Urothelium cell line (cell line): Measurements from ENCODE around the gene NPAS3.

Experiments used
- DNase-seq: peaks from one replicate; pipeline ENCODE4 v3.0.0; 2011; ENCODE audit warnings: low spot score, mixed read lengths
- FAIRE-seq: peaks from 2 replicates; lab custom pipeline; 2011; peaks lifted over from hg19 to GRCh38; lab: Jason Lieb, UNC

NPAS3 gene

DNA sequence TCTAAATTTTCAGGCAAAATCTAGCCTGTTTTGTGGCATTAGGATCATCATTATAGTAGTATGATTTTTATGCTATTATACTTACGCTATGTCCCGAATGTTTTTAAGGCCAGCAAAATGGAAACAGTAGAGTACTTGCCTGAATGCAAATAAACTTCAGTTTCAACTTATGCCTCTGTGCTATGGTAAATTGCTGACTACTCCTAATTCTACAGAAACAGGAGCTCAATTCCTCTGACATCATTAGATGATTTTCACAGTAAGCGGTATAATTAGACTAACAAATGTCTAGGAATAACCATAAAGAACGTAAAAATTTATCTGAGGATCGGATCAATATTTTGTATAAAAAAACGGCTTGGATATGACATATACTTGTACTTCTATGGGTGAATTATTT, 742.2 kb downstream of the NPAS3 start:
- FAIRE-seq (no peak), DNase-seq (no peak)

DNA sequence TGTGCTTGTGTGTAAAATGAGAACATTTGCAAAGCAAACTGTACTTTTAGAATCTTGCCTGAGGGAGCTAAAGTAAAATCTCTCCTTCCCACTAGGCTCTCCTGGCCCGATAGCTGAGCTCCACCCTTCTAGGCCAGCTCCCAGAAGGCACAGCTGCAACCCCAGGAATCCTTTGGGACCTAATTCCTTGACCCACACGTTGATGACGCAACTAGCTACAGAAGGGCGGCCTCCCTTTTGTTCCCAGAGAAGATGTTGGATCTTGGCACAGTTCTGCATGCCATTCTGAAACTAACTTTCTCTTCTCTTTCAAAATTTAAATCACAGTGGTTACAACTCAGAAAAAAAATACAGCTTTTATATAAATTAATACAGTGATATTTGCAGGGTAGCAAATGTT, 744.1 kb downstream of the NPAS3 start:
- FAIRE-seq = no peak
- peak; percentile 17 for DNase-seq

DNA sequence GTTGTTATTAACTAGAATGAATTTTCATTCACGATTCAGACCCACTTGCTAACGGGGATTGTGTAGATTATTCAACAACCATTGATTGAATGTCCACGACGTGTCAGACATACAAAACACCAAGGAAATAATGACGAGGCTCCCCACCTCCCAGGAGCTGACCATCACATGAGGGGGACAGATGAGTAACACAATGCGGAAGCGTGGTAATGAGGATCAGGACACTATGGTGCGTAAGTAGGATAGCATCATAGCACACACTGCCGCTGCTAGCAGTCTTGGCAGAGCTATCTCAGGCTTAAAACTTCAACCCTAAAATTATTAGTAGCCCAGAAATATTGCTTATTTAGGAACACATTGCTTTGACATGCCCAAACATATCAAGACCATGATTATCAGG, 746.3 kb downstream of the NPAS3 start:
- peak; percentile 80 for FAIRE-seq
- DNase-seq = no peak

DNA sequence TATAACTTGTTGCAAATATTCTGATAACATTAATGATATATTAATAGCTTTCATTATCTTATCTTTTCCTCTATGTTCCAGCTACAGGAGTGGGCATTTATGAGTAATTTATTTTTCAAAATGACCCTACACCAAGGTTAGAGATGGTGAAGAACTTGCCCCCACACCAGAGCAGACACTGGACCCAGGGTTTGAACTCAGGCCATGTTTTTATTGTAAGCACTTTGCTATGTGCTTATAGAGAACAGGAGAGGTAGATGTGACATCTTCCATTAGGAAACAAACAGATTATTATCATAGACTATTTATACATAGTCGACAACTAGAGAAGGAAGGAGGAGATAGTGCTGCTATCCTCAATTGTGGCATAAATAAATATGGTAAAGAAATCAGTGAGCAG, 747.0 kb downstream of the NPAS3 start:
- no peak for FAIRE-seq
- no peak for DNase-seq

DNA sequence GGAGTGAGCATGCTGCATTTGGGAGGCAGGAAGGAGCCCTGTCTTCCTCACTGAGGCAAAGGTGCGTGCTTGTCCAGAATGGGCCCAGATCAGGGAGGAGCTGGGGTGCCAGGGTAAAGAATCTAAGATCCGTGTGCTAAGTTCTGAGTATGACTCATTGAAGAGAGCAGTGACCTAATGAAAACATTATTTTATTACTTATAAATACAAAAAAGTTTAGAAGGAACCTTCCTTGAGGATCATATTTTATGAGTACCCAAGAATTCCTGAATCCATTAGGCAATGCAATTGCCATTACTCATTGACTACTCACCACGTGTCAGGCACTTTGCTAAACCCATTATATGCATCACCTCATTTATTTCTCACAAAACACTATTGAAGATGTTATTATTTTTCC, 747.5 kb downstream of the NPAS3 start:
- DNase-seq (peak; percentile 58), FAIRE-seq (no peak)

DNA sequence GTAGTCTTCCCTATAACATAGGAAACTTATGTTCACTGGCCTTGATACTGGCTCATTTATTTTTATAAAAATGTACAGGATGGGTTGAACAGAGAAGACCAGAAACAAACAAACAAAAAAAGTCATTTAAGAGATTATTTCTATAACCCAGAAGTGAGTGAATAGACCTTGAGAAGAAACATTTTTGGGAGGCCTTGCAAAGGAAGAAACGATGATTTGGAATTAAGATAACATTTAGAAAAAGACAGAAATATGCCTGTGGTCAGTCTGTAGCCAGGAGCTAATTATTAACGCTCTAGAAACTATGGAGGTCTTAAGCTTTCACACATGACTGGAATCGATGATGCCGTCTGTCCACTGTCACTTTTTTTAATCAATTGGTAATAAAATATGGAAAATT, 748.2 kb downstream of the NPAS3 start:
- DNase-seq (no peak), FAIRE-seq (no peak)

DNA sequence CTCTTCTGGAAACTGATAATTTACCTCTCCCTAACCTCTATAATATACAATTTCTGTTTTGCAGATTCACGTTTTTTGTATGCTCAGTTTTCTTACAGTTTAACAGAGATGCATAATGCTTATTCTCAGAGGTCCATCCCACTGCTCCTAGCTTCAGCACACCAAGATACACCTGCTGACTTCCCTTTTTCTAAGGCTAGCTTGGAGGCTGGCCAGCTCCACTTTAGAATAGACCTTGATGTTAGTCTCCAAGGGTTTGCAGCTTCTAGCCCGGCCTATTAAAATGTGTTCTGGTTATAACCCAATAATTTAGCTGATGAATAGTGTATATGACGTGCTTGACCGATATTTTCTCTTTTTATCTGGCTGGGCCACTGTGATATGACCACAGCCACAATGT, 751.0 kb downstream of the NPAS3 start:
- DNase-seq = no peak

DNA sequence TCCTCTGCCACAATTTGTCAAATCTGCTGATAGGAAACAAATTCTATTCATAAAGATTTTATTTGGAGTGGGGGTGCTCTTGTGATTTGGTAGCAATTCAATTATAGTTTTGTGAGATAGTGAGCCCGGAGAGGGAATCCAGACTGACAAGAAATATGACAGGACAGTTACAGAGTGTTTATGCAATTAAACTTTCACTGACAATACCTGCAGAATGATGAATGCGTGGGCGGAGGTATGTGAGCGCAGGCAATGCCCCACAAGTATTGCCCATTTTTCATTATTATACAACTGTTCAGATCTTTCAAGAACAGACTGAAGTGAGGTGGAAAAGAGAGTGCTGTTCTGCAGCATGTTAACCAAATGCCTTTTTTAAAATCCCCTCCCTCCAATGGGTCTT, 753.2 kb downstream of the NPAS3 start:
- FAIRE-seq (no peak), DNase-seq (no peak)

More for the DNA sequence above, 751.0 kb downstream of the NPAS3 start:
- no peak for FAIRE-seq

DNA sequence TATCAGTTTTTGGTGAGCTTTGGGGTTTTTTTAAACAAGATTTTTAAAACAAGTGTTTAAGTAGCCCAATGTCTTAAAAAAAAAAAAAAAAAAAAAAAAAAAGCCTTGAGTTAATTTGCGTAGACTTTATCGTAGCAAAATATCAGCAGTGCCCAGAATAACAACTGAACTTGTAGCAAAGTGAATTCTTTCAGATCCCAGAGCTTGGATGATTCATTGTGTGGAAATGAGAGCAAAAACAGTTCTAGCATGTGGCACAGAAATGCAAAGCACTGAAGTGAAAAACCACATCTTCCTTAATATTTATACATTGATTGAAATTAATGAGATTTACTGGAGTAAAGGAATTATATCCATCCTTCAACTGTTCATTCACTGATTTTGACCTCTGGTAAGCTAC, 754.1 kb downstream of the NPAS3 start:
- FAIRE-seq (no peak), DNase-seq (peak; percentile 21)

DNA sequence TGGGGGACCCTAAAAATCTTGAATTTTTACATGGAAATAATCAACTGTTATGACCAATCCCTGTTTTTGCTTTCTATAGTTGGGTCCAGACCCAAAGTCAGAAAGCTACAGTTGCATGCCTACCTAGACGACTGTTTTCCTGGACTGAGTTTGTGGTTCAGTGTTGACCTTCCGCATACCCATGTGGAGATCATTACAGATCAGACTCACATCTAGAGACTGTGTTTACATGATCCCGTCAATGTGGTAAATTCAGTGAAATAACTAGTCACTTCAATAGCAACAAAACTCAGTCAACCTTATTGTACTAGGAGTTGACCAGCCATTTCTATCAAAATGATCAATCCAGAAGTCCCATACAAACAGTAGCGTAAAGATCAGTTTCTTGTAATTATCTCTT, 754.6 kb downstream of the NPAS3 start:
- peak; percentile 5 for FAIRE-seq

DNA sequence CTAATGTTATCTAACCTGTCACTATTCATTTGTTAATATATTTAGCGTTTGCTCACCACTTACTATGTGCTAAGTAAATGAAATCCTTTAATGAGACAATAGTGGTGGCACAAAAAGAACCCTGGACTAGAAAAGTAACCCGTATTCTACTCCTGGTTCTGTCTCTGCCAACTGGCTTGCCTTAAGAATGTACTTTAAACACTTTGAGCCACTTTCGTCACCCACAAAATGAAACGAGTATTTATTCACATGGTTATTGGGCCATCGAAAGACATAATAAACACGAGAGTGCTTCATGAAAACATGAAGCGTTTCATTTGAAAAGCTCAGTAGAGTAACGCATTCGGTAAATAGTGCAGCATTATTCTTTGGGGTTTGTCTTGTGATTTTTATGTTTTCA, 757.5 kb downstream of the NPAS3 start:
- DNase-seq = no peak
- FAIRE-seq = no peak

More for the DNA sequence above, 754.6 kb downstream of the NPAS3 start:
- no peak for DNase-seq

DNA sequence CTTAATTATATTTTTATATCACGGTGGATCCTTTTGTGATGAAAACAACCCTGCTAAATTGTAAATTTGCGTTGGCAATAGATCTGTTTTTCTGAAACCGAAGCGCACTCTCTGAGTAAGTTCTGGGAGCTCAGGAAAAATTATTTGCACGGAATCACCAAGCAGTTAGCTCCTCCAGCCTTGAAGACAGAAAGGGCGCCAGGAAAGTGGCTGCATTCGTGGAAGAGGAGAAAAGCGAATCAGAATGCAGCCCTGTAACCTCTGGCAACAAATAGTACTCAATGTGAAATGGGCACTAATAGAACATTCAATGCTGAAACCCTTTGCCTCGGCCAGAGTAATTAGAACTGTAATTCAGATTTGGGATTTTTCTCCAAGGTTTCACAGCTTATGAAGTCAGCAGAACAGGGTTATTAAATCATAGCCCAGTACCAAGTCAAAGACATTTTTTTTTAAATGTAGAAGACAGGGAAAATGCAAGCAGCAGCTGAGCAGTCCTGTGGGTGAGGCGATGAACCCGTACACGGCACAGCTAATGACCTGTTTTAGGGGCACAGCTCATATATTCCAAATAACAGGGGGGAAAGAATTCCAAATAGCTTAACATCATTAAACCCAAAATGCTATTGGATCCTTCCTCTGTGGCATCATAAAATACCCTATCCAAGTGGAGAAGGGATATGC, 760.8 kb downstream of the NPAS3 start:
- FAIRE-seq (no peak), DNase-seq (no peak)

DNA sequence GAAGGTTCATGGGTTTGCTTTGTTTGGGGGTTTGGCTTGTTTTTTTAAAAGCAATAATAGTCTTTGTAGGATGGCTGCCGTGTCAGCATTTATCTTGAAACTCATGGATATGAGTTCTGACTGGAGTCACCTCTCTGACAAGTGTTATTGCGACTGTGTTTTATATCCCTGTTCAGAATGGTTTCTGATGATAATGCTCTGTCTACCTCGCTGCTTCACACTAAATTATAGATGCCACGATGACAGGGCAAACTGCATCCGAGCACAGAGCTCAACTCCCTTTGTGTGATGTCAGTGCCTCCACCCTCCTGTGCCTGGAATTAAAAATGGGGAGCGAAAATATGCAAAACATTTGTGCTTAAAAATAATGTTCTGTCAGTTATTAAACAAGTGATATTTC, 761.4 kb downstream of the NPAS3 start:
- DNase-seq (no peak), FAIRE-seq (no peak)

DNA sequence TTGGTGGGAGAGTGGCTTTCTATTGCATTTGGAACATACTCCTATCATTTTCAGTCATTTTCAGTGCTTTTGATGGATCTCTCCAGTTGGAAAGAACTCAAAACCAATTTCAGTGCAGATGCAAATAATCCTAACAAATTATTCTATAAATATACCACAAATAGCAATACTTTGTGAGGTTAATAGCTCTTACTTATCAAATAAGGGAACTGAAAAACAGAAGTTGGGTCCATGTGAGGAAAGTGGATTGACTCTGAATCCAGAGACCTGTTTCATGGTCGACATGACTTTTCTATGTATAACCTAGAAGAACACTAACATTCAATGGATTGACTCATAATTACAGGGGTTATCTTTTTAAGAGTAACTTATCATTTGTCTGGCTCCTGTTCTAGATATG, 763.6 kb downstream of the NPAS3 start:
- DNase-seq (no peak), FAIRE-seq (no peak)

DNA sequence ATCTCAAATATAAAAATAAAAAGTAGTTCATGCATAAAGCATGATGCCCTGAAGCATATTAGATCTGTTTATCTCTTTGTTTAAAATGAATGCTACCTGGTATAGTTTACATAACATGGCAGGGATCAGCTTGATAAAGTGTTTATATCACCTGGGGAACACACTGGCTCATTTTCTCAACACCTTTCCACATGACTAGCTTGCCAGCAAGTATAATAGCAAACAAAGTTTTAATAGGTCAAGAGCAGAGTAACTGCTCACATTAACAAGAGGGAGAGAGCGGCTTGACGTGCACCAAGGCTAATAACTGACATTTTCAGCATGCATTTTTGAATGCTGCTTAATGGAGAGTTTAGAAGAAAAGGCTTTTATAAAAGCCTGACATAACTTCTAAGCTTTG, 765.8 kb downstream of the NPAS3 start:
- FAIRE-seq (no peak), DNase-seq (no peak)

DNA sequence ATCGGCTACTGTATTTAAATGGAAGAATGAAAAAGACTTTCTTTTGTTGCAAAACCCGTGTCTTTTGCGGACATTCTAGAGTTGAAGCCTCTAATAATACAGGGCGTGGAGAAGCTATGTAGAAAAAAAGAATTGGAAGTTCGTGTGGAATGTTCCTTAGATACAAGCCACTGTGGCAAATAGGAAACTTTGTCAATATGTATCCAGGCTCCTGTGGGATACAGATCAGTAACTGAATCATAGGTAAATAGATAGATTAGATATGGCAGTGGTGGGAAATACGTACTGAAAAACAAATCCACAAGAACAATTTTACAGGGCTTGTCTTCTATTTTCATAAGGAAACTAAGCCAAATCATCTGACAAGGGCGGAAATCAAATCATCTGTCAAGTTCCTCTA, 766.8 kb downstream of the NPAS3 start:
- FAIRE-seq (no peak), DNase-seq (no peak)

DNA sequence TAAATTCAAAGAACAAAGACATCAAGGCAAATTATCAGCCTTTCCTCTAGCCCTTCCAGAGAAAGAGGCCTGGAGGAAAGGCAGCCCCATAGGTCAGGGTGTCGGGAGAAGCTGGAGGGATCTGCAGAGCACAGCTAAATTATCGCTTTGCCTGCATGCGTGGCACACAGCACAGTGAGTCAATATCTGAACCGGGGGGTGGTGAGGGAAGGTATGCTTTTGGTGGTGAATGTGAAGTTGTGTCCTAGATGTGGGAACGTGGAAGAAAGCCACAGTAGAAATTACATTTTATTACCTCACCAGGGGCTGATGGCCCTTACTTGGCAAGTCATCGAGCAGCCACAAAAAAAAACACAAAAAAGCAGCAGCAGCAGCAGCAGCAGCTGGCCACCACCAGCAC, 769.0 kb downstream of the NPAS3 start:
- FAIRE-seq = no peak

DNA sequence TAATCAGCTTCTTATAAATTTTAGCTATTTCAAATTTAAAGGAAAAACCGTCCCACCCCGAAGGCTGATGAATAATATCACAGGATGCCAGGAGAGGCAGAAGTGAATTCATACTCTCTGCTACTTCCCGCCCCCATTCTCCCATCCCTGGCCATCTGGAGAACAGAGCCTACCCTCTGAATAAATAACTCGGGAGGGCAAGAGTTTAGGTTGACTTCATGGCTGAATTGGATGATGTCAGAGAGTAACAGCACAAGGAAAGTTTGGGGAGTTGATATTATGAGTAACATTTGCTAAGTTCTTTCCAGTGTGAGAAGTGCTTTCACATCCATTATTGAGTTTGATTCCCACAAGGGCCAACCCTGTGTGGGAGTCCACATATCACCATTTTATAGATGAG, 770.6 kb downstream of the NPAS3 start:
- FAIRE-seq (no peak), DNase-seq (no peak)

More for the DNA sequence above, 769.0 kb downstream of the NPAS3 start:
- no peak for DNase-seq

DNA sequence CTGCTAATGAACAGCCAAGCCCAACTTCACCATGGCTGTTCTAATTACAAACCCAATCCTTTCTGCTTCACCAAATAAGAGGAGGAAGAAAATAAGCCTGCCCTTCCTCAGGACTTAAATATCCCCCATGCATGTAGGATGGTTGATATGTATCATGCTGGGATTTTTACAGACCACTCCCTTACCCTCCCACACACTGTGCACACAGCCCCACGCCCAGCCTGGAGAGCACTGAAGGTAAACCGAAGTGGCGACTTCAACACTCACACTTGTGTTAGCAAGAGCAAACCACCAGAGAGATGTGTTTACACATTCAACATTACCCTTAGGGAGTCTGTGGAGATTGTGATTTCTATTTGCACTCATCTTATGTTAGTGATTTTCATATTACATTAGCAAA, 771.0 kb downstream of the NPAS3 start:
- FAIRE-seq (no peak), DNase-seq (no peak)

DNA sequence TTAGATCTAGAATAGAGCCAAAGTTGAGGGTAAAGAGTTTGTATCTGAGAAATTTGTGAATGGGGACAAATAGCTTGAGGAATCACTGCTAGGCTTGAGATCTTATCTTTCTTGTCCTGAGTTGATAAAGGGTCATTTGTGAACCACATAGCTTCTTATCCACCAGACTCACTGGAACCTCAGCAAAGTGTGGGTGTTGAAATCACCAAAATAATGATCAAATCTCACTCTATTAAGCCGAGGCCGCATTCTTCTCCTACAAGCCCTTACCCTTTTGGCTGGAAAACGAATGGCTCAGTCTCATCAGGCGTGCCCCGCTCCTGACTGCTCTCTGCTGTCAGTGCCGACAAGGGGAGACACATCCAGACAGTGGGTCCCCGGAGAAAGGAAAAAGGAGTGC, 771.6 kb downstream of the NPAS3 start:
- FAIRE-seq = no peak

DNA sequence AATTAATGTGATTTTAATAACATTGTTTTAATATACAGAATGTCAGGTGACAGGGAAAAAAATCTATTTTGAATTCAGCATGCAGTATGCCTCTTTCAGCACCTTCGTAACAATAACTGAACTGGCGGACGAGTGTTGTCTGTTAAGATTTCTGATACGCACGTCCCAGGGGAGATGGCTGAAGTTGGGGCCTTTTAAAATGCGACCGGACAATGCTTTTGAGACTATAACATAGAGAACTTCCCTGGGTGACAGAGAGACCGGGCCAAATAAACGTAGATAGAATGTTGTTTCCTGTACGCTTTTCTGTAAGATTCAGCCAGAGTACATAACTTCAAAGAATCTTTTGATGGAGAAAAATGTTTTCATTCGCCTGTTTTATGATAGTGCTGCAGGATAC, 772.5 kb downstream of the NPAS3 start:
- no peak for FAIRE-seq
- DNase-seq = no peak

More for the DNA sequence above, 771.6 kb downstream of the NPAS3 start:
- no peak for DNase-seq

DNA sequence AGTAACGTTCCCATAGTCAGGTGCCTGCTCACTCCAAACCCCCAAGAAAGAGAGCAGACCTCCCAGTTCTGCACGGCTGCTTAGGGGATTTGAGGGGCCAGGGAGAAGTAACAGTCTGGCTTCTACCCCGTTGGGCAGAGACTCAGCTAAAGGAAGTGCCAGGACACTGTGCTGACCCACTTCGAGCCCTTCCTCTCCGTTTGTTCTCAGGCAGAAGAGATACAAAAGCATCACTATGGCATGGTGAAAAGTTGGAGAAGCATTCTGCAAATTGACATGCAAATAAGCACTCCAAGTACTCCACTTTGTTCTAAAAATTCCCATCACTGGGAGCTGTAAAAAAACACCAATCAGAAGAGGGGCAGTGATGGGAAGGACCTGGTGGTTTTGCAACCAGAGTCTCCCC, 773.1 kb downstream of the NPAS3 start:
- FAIRE-seq (no peak), DNase-seq (no peak)

DNA sequence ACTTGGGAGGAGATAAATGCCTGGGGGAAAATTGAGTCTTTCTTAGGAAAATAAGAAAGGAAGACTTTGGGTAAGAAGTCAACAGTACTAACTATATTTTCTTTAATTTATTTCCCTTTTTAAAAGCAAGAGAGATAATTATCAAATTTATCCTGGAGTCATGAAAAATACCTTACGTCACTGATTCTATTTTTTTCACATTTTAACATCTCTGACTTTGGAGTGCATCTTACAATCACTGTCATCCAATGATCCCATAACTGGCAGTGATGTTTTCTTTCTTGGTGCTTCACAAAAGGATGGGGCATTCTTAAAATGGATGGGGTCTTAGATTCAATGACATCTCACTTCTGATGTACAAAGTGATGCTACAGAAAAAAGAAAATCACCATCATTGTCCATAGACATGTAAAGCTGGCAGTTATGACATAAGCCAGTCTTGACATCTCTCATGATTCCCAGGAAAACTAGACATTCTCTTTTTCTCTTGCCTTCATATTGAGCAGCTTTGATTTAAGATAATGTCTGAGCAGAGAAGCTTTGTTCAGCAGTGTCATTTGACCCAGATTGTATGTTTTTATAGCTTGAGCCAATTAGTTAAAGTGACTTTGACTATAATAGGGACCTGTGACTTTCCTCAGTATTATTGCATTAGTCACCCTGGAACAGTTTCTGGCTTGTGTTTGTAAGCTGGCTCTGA, 776.0 kb downstream of the NPAS3 start:
- no peak for DNase-seq
- no peak for FAIRE-seq
